ENCODE results near the gene VASP.

GRCh38 chr19:45517238-45517637, 10.0 kb downstream of the VASP start:
- no peak for TF ChIP-seq OSR1 (CRISPR knock-in tag; IDR thresholded peaks at IDR 0.05)
- no peak for TF ChIP-seq RARB (CRISPR knock-in tag; IDR thresholded peaks at IDR 0.05)
- no peak for TF ChIP-seq PATZ1 (CRISPR knock-in tag; IDR thresholded peaks at IDR 0.05; ENCODE audit: borderline replicate concordance)
- no peak for TF ChIP-seq ISL1 (CRISPR knock-in tag; IDR thresholded peaks at IDR 0.05)
- no peak for TF ChIP-seq CREB5 (CRISPR knock-in tag; IDR thresholded peaks at IDR 0.05; ENCODE audit: low read depth)

Measured in SK-N-SH treated with all-trans-retinoic acid at 6 μM for 48 hours (cell line).